GM21381 (cell line): ENCODE measurements around the gene MMP24.
A peak's percentile ranks its signal among the peaks of the same experiment; 100 is the strongest.

Experiments
- ATAC-seq: cut with Tn5 transposase; IDR thresholded peaks from one replicate; pipeline ENCODE4 v1.9.1; 2021; ENCODE audit warnings: mild to moderate bottlenecking, moderate library complexity; ENCODE audit not compliant: unreplicated experiment

The MMP24 gene

GRCh38 chr20:35277531-35278395 lies 51.3 kb downstream of the MMP24 start, which contains the start of gene MMP24OS:
Gene MMP24OS, minus strand, starts transcription at chr20:35278122. Its CDS starts 193 bp downstream, at chr20:35277929.
- peak; percentile 81 for ATAC-seq

- no peak for ATAC-seq
Observed at GRCh38 chr20:35279040-35279439, 52.5 kb downstream of the MMP24 start.

- ATAC-seq = no peak
Observed at GRCh38 chr20:35279533-35280174, 53.2 kb downstream of the MMP24 start.

GRCh38 chr20:35280523-35280922 lies 54.0 kb downstream of the MMP24 start:
- ATAC-seq = no peak

- no peak for ATAC-seq
Observed at GRCh38 chr20:35281506-35282101, 55.1 kb downstream of the MMP24 start.

GRCh38 chr20:35283441-35284266 lies 57.2 kb downstream of the MMP24 start:
- no peak for ATAC-seq

GRCh38 chr20:35284267-35284991 lies 57.9 kb downstream of the MMP24 start, which contains the start of gene EIF6:
Gene EIF6, minus strand, starts transcription at chr20:35284772. Its CDS starts 285 bp downstream, at chr20:35284487.
- ATAC-seq = peak; percentile 76

GRCh38 chr20:35284992-35285805 lies 58.7 kb downstream of the MMP24 start:
- ATAC-seq = peak; percentile 8

- ATAC-seq = no peak
Observed at GRCh38 chr20:35285806-35286076, 59.3 kb downstream of the MMP24 start.

- no peak for ATAC-seq
Observed at GRCh38 chr20:35286077-35286898, 59.8 kb downstream of the MMP24 start.

- ATAC-seq = no peak
Observed at GRCh38 chr20:35286899-35287508, 60.5 kb downstream of the MMP24 start.

- ATAC-seq = no peak
Observed at GRCh38 chr20:35287509-35288324, 61.2 kb downstream of the MMP24 start.

- no peak for ATAC-seq
Observed at GRCh38 chr20:35288325-35289060, 62.0 kb downstream of the MMP24 start.

GRCh38 chr20:35290186-35290886 lies 63.8 kb downstream of the MMP24 start:
- ATAC-seq = no peak

- no peak for ATAC-seq
Observed at GRCh38 chr20:35290887-35291417, 64.5 kb downstream of the MMP24 start.
